Lower leg skin (tissue), 4 donors: Measurements from ENCODE around the gene NBPF11. TPM values are rescaled to one million over a fixed set of nuclear protein-coding genes. Genes with fewer than 3 reads are reported as not detected.
"Not testable (repeated sequence)": the region's sequence is repeated elsewhere in the genome, so short reads cannot be mapped to it uniquely, and the experiment has no call there.

Experiments used
- DNase-seq, 2 donors: peaks; one replicate each; pipeline ENCODE4 v3.0.0-alpha.2; 2019; ENCODE audit warnings: low spot score in 2 of 2
- H3K4me3 ChIP-seq: fragments of 200-600 bp; sonication (generic); 2 replicates; pipeline ENCODE4 v1.5.1; 2017; ENCODE audit warnings: mild to moderate bottlenecking, low read depth; ENCODE audit not compliant: poor library complexity, severe bottlenecking
- POLR2A ChIP-seq, 2 donors: fragments of 450-650 bp; IDR thresholded peaks; one replicate each; pipeline ENCODE4 v1.6.1; 2016 to 2017; ENCODE audit warnings: antibody characterized with exemption in 2 of 2, mild to moderate bottlenecking in 1 of 2, moderate library complexity in 1 of 2
- WGBS, 2 donors: methylation state at CpG; one replicate each; pipeline ENCODE4 v1.1.5; 2018; 5-methylcytosine and 5-hydroxymethylcytosine counted together
- intact Hi-C: fragments of 100-400 bp; cut with DNase I; formaldehyde crosslinking; loops from one replicate; pipeline ENCODE4 v1.15.0; 2023; ENCODE audit warnings: low total_unique reads
- total RNA-seq, 4 donors: library from RNA; depleted of rRNA; stranded (reverse); fragments of >200 nt; gene quantifications; one replicate each; pipeline ENCODE4 v1.1.0, GENCODE V29; 2016
- TF ChIP-seq, protein P1 (sequence below), 3 donors: fragments of 450-650 bp; IDR thresholded peaks; one replicate each; pipeline ENCODE4 v1.5.1; 2016; ENCODE audit warnings: antibody characterized with exemption in 3 of 3, mild to moderate bottlenecking in 3 of 3, moderate library complexity in 2 of 3

NBPF11 gene
- total RNA-seq, 4 donors from 2014 or later: 5.8 to 16.6 (median 10.6) TPM

GRCh38 chr1:148162363-148162762 lies 10.3 kb upstream of the NBPF11 start:
- 73 to 94% methylated on average over 25 of the region's 25 CpGs for WGBS, 2 donors
- DNase-seq: no peak
- TF ChIP-seq, protein P1, sequence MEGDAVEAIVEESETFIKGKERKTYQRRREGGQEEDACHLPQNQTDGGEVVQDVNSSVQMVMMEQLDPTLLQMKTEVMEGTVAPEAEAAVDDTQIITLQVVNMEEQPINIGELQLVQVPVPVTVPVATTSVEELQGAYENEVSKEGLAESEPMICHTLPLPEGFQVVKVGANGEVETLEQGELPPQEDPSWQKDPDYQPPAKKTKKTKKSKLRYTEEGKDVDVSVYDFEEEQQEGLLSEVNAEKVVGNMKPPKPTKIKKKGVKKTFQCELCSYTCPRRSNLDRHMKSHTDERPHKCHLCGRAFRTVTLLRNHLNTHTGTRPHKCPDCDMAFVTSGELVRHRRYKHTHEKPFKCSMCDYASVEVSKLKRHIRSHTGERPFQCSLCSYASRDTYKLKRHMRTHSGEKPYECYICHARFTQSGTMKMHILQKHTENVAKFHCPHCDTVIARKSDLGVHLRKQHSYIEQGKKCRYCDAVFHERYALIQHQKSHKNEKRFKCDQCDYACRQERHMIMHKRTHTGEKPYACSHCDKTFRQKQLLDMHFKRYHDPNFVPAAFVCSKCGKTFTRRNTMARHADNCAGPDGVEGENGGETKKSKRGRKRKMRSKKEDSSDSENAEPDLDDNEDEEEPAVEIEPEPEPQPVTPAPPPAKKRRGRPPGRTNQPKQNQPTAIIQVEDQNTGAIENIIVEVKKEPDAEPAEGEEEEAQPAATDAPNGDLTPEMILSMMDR (IDR thresholded peaks at IDR 0.05): no peak
- no peak for TF ChIP-seq POLR2A (IDR thresholded peaks at IDR 0.05)
- intact Hi-C loops: no loop called here
- no peak overlapping the region for H3K4me3 ChIP-seq

GRCh38 chr1:148161053-148161901 lies 9.2 kb upstream of the NBPF11 start:
- WGBS, 2 donors: 76 to 90% methylated on average over 42 of the region's 42 CpGs
- peak in 1 of 2 donors; percentile 58 for DNase-seq
- H3K4me3 ChIP-seq: no peak overlapping the region
- intact Hi-C loops: no loop called here
- TF ChIP-seq POLR2A (IDR thresholded peaks at IDR 0.05): no peak
- TF ChIP-seq, protein P1 (IDR thresholded peaks at IDR 0.05): no peak

GRCh38 chr1:148160343-148161052 lies 8.4 kb upstream of the NBPF11 start:
- intact Hi-C loops: no loop called here
- 46 to 75% methylated on average over 40 to 43 of the region's 43 CpGs for WGBS, 2 donors
- H3K4me3 ChIP-seq: no peak overlapping the region
- DNase-seq: peak in 1 of 2 donors; percentile 72
- TF ChIP-seq, protein P1 (IDR thresholded peaks at IDR 0.05): no peak

- WGBS, 2 donors: 64 to 69% methylated on average over 15 of the region's 15 CpGs
- intact Hi-C loops: no loop called here
- no peak overlapping the region for H3K4me3 ChIP-seq
- peak in 1 of 2 donors; percentile 78 for DNase-seq
- no peak for TF ChIP-seq POLR2A (IDR thresholded peaks at IDR 0.05)
- TF ChIP-seq, protein P1 (IDR thresholded peaks at IDR 0.05): no peak
These were observed 7.9 kb upstream of the NBPF11 start for GRCh38 chr1:148160048-148160342.

- no peak for DNase-seq
- TF ChIP-seq, protein P1 (IDR thresholded peaks at IDR 0.05): no peak
- TF ChIP-seq POLR2A (IDR thresholded peaks at IDR 0.05): no peak
- intact Hi-C loops: no loop called here
- 43 to 60% methylated on average over 11 of the region's 11 CpGs for WGBS, 2 donors
- H3K4me3 ChIP-seq: no peak overlapping the region
These were observed 6.4 kb upstream of the NBPF11 start for GRCh38 chr1:148158341-148159003.

DNA sequence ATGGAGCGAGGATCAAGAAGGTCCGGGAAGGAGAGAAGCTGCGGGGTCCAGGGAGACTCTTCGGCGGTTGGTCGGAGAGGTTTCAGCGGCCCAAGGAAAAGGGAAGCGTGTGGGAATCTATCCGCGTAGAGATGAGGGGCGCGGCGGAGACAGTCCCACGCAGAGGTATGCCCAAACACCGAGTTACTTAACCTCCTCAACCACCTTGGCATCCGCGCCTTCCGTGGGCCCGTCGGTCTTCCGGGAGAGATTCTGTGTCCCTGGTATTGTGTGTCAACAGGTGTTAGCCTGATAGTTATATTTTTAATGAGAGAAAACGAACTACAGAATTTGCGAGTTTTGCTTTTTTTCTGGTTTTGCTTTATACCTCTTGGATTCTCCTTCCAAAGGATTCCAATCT lies 5.7 kb upstream of the NBPF11 start:
- WGBS, 2 donors: 32 to 54% methylated on average over 8 to 9 of the region's 23 CpGs
- DNase-seq, intact Hi-C loops, H3K4me3 ChIP-seq: not testable (repeated sequence)

GRCh38 chr1:148155494-148156275 lies 3.6 kb upstream of the NBPF11 start:
- DNase-seq, intact Hi-C loops, H3K4me3 ChIP-seq: not testable (repeated sequence)
- WGBS, 2 donors: 36 to 46% methylated on average over 6 to 7 of the region's 7 CpGs

DNA sequence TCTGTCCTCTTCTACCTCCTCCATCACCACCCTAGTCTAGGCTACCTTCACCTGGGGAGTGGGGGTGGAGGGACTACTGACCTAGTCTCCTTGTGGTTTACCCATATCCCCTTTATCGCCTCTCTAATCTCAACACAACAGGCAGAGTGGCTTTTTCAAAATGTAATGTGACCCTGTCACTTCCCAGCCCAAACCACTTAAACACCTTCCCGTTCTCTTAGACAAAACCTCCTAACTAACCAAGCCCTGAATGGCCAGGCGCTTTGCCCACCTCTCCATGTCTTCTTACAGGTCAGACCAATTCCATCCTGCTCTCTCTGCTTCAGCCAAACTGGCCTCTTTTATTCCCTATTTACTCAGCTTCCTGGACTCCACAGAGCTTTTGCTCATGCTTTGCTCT lies 714 bp upstream of the NBPF11 start:
- H3K4me3 ChIP-seq, intact Hi-C loops, DNase-seq: not testable (repeated sequence)
- WGBS, 2 donors: 80 to 88% methylated on average over 3 of the region's 3 CpGs
